CD4-positive, alpha-beta T cell (primary cell): ENCODE measurements around the gene GPN2. TPM values are rescaled to one million over a fixed set of nuclear protein-coding genes. Genes with fewer than 3 reads are reported as not detected.

Experiments
- ATAC-seq: fragments of 200-7000 bp; cut with Tn5 transposase; one replicate; pipeline ENCODE4 v1.10.0; 2022; ENCODE audit warnings: mild to moderate bottlenecking; ENCODE audit not compliant: poor library complexity
- CTCF ChIA-PET: fragments of 350-600 bp; sonication (Branson Sonifier 250); formaldehyde crosslinking; loops from one replicate; lab custom pipeline; 2021; ENCODE audit warnings: antibody characterized with exemption, inconsistent platforms; lab: Charles Lee
- POLR2A ChIA-PET: fragments of 350-600 bp; sonication (Branson Sonifier 250); formaldehyde crosslinking; loops from one replicate; lab custom pipeline; 2021; ENCODE audit warnings: antibody characterized with exemption, inconsistent platforms; lab: Charles Lee
- DNase-seq, 14 experiments: peaks; one replicate each; pipeline ENCODE4 v3.0.0-alpha.2; 2013 to 2020; ENCODE audit warnings: mixed read lengths in 2 of 14
- H3K27ac ChIP-seq, 2 donors: one replicate each; pipeline versions ENCODE4 v1.5.1 to v1.7.0; 2013; ENCODE audit warnings: low read length in 2 of 2, low read depth in 1 of 2, mild to moderate bottlenecking in 1 of 2
- H3K27me3 ChIP-seq, 2 experiments: 1 replicate in 1 of 2; 2 replicates in 1 of 2; pipeline versions ENCODE4 v1.6.1 to v1.7.0; 2013; ENCODE audit warnings: low read length in 2 of 2, control low read depth in 1 of 2, mild to moderate bottlenecking in 1 of 2, moderate library complexity in 1 of 2; ENCODE audit not compliant: insufficient read depth in 2 of 2, control insufficient read depth in 1 of 2
- H3K36me3 ChIP-seq: one replicate; pipeline ENCODE4 v1.6.1; 2013; ENCODE audit warnings: low read length, control low read depth; ENCODE audit not compliant: insufficient read depth
- H3K4me1 ChIP-seq: one replicate; pipeline ENCODE4 v1.6.1; 2013; ENCODE audit warnings: low read length, control low read depth; ENCODE audit not compliant: insufficient read depth
- H3K4me3 ChIP-seq: one replicate; pipeline ENCODE4 v1.5.1; 2013; ENCODE audit warnings: mild to moderate bottlenecking, low read length, moderate library complexity
- H3K9me3 ChIP-seq, 2 experiments: 1 replicate in 1 of 2; 2 replicates in 1 of 2; pipeline versions ENCODE4 v1.6.1 to v1.7.0; 2013; ENCODE audit warnings: low read length in 2 of 2, mild to moderate bottlenecking in 2 of 2, control low read depth in 1 of 2, moderate library complexity in 1 of 2; ENCODE audit not compliant: control insufficient read depth in 1 of 2, insufficient read depth in 1 of 2
- H3K27ac Mint-ChIP-seq: one replicate; pipeline ENCODE4 v1.8.0; 2020; ENCODE audit warnings: mixed read lengths
- H3K27me3 Mint-ChIP-seq: one replicate; pipeline ENCODE4 v1.8.0; 2021; ENCODE audit warnings: mixed read lengths
- H3K36me3 Mint-ChIP-seq: one replicate; pipeline ENCODE4 v1.8.0; 2021; ENCODE audit warnings: low read depth, mixed read lengths
- H3K4me1 Mint-ChIP-seq: one replicate; pipeline ENCODE4 v1.8.0; 2021; ENCODE audit warnings: low read depth, mixed read lengths
- H3K4me3 Mint-ChIP-seq: one replicate; pipeline ENCODE4 v1.8.0; 2020; ENCODE audit warnings: mild to moderate bottlenecking, mixed read lengths
- H3K9me3 Mint-ChIP-seq: one replicate; pipeline ENCODE4 v1.8.0; 2020; ENCODE audit warnings: mixed read lengths
- intact Hi-C, 2 experiments: fragments of 100-400 bp; cut with DNase I in 1 of 2; cut with micrococcal nuclease in 1 of 2; formaldehyde crosslinking; loops; one replicate each; pipeline versions ENCODE4 v1.15.1 to v1.9.0; 2023 to 2025; cut with DNase I, micrococcal nuclease
- total RNA-seq, 174 experiments: library from RNA in 2 of 174; stranded (reverse) in 2 of 174; gene quantifications; one replicate each; pipeline ENCODE4 v1.2.3 and lab custom pipeline; 2021 to 2026
- TF ChIP-seq, protein P1 (sequence below): fragments of 200-600 bp; IDR thresholded peaks from one replicate; pipeline ENCODE4 v1.8.0; 2022; ENCODE audit warnings: antibody characterized with exemption, mild to moderate bottlenecking

Gene GPN2
- total RNA-seq, 2 experiments from 2014 or later: 42.0 to 44.4 TPM

DNA sequence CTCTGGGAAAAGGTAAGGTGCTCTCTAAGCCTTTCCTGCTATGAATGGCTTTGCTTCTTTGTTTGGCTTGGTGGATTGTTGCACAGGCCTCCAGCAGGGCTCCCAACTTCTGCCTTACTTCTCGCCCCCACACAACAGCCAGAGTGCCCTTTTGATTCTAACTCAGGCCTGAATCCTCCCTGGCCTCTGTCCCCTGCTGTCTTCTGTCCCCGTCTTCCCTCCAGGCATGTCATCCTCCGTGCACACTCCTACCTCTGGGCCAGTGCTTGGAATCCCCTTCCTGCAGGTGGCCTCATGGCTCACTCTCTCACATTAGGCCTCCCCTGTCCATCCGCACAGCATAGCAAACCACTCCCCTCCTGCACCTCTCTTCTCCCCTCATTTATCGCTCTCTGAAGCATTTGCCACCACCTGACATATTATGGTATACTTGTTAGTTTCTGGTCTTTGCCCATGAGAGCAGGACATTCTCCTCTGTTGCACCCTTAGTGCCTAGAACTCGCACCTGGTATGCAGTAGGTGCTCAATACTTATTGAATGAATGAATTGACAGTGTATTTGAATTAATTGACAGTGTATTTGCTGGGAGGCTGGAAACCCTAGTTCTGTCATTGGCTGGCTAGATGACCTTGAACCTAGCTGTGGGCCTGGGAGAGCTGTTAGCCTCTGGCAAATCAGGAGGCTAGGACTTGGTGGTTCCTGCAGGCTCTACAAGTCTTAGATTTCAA lies 60.7 kb downstream of the GPN2 start:
- peak overlapping the region; percentile 100 for H3K27ac Mint-ChIP-seq
- Histone ChIP-seq H3K27me3 (no peaks in the 10 kb centered on the region), H3K4me1 (peaks cover 88% of the 10 kb centered on the region), H3K4me3 (peak overlapping the region; percentile 21), H3K36me3 (peaks cover 33% of the 10 kb centered on the region), H3K9me3 (no peaks in the 10 kb centered on the region), H3K27ac (peak overlapping the region; percentile 49 to 62)
- ATAC-seq (no peak), DNase-seq (no peak)
- H3K9me3 Mint-ChIP-seq: no peaks in the 10 kb centered on the region
- TF ChIP-seq, protein P1, sequence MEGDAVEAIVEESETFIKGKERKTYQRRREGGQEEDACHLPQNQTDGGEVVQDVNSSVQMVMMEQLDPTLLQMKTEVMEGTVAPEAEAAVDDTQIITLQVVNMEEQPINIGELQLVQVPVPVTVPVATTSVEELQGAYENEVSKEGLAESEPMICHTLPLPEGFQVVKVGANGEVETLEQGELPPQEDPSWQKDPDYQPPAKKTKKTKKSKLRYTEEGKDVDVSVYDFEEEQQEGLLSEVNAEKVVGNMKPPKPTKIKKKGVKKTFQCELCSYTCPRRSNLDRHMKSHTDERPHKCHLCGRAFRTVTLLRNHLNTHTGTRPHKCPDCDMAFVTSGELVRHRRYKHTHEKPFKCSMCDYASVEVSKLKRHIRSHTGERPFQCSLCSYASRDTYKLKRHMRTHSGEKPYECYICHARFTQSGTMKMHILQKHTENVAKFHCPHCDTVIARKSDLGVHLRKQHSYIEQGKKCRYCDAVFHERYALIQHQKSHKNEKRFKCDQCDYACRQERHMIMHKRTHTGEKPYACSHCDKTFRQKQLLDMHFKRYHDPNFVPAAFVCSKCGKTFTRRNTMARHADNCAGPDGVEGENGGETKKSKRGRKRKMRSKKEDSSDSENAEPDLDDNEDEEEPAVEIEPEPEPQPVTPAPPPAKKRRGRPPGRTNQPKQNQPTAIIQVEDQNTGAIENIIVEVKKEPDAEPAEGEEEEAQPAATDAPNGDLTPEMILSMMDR: no peak
- peak overlapping the region; percentile 94 for H3K4me3 Mint-ChIP-seq
- ChIA-PET POLR2A (interaction anchor here (1.4 kb wide), 1 partner anchor 61 kb away, joined by 3 read pairs; the partner anchor contains the start of gene GPN2), CTCF (interaction anchor here (1.2 to 3.0 kb wide), 2 partner anchors 19 to 41 kb away, joined by 3 to 12 read pairs; no protein-coding TSS in a partner anchor)
- H3K4me1 Mint-ChIP-seq: peaks cover 90% of the 10 kb centered on the region
- intact Hi-C loops: no loop called here
- peaks cover 55% of the 10 kb centered on the region for H3K36me3 Mint-ChIP-seq
- H3K27me3 Mint-ChIP-seq: no peaks in the 10 kb centered on the region

DNA sequence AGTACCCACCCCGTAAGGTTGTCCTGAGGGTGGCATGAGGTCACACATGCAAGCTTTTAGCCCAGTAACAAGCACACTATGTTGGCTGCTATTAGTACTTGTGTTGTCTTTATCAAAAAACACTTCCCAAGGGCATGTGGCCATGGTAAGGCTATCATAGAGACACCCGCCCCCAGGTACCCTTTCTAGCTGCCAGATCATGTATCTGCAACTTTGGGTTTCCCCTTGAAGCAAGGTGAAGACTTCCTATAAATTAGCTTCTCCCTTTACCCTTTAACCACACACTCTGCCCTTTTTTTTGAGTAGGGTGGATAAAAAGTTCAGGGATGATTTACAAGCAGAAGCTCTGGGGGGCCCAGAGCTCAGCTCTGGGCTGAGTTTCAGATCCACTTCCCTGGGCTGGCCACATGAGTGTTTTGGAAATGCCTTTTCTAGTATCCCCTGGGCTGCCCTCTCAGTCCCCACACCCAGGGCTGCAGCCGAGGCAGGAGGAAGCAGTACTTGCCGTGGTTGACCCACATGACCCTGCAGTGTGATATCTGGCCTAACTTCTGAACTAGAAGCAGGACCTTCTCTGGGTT lies 61.6 kb downstream of the GPN2 start:
- Histone ChIP-seq H3K9me3 (no peaks in the 10 kb centered on the region), H3K4me3 (peak overlapping the region; percentile 21), H3K27ac (peak overlapping the region; percentile 11 to 49), H3K27me3 (no peaks in the 10 kb centered on the region), H3K4me1 (peaks cover 83% of the 10 kb centered on the region), H3K36me3 (peaks cover 28% of the 10 kb centered on the region)
- Mint-ChIP-seq H3K4me3 (peak overlapping the region; percentile 94), H3K27me3 (no peaks in the 10 kb centered on the region), H3K9me3 (no peaks in the 10 kb centered on the region), H3K36me3 (peaks cover 47% of the 10 kb centered on the region), H3K4me1 (peaks cover 81% of the 10 kb centered on the region), H3K27ac (peak overlapping the region; percentile 100)
- ChIA-PET CTCF (interaction anchor here (0.5 to 3.0 kb wide), 2 partner anchors 16 to 18 kb away, joined by 3 to 12 read pairs; no protein-coding TSS in a partner anchor), POLR2A (interaction anchor here (0.9 to 1.4 kb wide), 3 partner anchors 19 to 62 kb away, joined by 3 to 4 read pairs (median 3); partner anchors contain the start of gene GPN2)
- intact Hi-C loops: no loop called here
- DNase-seq (peak in 3 of 14 experiments; percentile 42 to 68 (median 67)), ATAC-seq (no peak)
- TF ChIP-seq, protein P1: no peak

DNA sequence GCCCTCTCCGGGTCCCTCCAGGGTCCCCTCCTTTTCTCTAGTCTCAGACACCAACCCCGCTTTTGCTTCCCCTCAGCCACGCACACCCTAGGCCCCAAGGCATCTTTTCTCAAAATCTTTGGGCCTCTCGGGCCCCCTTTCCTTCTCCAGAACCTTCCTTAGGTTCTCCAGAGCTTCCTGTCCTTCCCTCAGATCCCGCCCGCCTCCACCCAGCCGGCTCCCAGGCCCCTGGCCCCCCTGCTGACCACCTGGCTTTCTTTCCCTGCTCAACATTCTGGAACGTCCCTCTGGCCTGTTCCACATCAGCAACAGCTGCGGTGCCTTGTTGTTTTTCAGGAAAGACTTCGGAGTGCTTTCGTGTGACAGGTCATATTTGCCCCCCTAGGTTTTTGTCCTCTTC lies 62.4 kb downstream of the GPN2 start:
- POLR2A ChIA-PET: no interaction called here
- TF ChIP-seq, protein P1: no peak
- Mint-ChIP-seq H3K9me3 (no peaks in the 10 kb centered on the region), H3K4me1 (peaks cover 80% of the 10 kb centered on the region), H3K36me3 (peaks cover 38% of the 10 kb centered on the region), H3K27me3 (no peaks in the 10 kb centered on the region), H3K4me3 (peak overlapping the region; percentile 94), H3K27ac (peak overlapping the region; percentile 100)
- DNase-seq (no peak), ATAC-seq (no peak)
- Histone ChIP-seq H3K27ac (peak overlapping the region; percentile 72 to 80), H3K36me3 (peaks cover 21% of the 10 kb centered on the region), H3K27me3 (no peaks in the 10 kb centered on the region), H3K4me3 (peak overlapping the region; percentile 71), H3K9me3 (no peaks in the 10 kb centered on the region), H3K4me1 (peaks cover 75% of the 10 kb centered on the region)
- CTCF ChIA-PET: no interaction called here
- intact Hi-C loops: no loop called here
